Memory B cell (primary cell): Measurements from ENCODE around the gene CENPP.

ENCODE experiments used
- ATAC-seq: fragments of 150-1000 bp; cut with Tn5 transposase; 2 replicates; pipeline ENCODE4 v1.10.0; 2021; ENCODE audit warnings: low read depth, mild to moderate bottlenecking, moderate library complexity
- DNase-seq, 2 donors: peaks; one replicate each; pipeline ENCODE4 v3.0.0; 2022; ENCODE audit warnings: low spot score in 2 of 2
- H3K27ac Mint-ChIP-seq: one replicate; pipeline ENCODE4 v1.8.0; 2022; ENCODE audit warnings: mild to moderate bottlenecking, moderate library complexity, mixed read lengths
- H3K27me3 Mint-ChIP-seq: one replicate; pipeline ENCODE4 v1.8.0; 2022; ENCODE audit warnings: mixed read lengths
- H3K36me3 Mint-ChIP-seq: one replicate; pipeline ENCODE4 v1.8.0; 2022; ENCODE audit warnings: mild to moderate bottlenecking, mixed read lengths
- H3K4me1 Mint-ChIP-seq: one replicate; pipeline ENCODE4 v1.8.0; 2022; ENCODE audit warnings: mixed read lengths
- H3K4me3 Mint-ChIP-seq: one replicate; pipeline ENCODE4 v1.8.0; 2022; ENCODE audit warnings: mild to moderate bottlenecking, moderate library complexity, mixed read lengths
- H3K9me3 Mint-ChIP-seq: one replicate; pipeline ENCODE4 v1.8.0; 2022; ENCODE audit warnings: mixed read lengths

The CENPP gene

GRCh38 chr9:92496396-92497176 is 170.8 kb downstream of the CENPP start:
- Mint-ChIP-seq H3K36me3 (no peaks in the 10 kb centered on the region), H3K27ac (no peak overlapping the region), H3K9me3 (no peaks in the 10 kb centered on the region), H3K4me1 (no peaks in the 10 kb centered on the region), H3K4me3 (no peak overlapping the region), H3K27me3 (no peaks in the 10 kb centered on the region)
- DNase-seq (no peak), ATAC-seq (no peak)

DNA sequence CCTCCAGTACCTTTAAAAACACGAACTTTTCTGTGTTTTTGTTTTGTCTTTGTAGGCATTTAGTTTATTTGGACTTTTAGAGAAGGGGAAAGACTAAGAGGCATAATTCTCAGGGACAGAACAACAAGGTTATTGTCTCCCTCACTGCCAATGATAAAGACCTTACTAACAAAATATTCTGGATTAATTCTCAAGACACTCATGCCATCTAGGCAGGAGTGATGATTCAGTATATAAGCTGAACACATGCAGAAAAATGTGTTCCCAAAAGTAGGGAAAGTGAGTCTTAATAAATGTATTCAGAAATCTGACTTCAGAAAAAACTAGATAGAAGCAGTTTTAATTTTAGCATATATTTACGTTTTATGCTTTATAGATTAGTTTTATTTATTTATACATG is 173.9 kb downstream of the CENPP start:
- DNase-seq (no peak), ATAC-seq (no peak)
- Mint-ChIP-seq H3K27ac (no peak overlapping the region), H3K4me1 (no peaks in the 10 kb centered on the region), H3K27me3 (no peaks in the 10 kb centered on the region), H3K9me3 (no peaks in the 10 kb centered on the region), H3K36me3 (no peaks in the 10 kb centered on the region), H3K4me3 (no peak overlapping the region)

DNA sequence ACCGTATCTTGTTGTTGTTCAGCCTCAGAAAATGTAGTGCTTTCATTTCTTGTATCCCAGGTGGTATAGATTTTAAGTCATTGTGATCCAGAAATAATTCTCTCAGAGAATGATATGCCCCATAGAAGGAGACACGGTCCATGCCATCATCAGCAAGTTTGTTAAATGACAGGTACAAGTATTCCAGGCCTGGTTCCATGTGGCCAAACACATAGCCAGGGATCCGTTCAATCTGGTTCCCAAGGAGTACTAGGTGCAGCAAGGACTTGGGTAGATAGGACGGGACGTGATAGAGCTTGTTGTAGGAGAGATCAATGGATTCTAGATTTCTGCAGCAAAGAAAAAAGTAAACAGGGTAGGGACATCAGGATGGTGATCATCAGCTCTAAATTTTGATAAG is 175.0 kb downstream of the CENPP start:
- H3K27me3 Mint-ChIP-seq = no peaks in the 10 kb centered on the region
- no peaks in the 10 kb centered on the region for H3K36me3 Mint-ChIP-seq
- H3K27ac Mint-ChIP-seq = no peak overlapping the region
- H3K4me3 Mint-ChIP-seq = no peak overlapping the region
- no peaks in the 10 kb centered on the region for H3K4me1 Mint-ChIP-seq
- DNase-seq (no peak), ATAC-seq (no peak)
- H3K9me3 Mint-ChIP-seq = no peaks in the 10 kb centered on the region

- Mint-ChIP-seq H3K4me1 (no peaks in the 10 kb centered on the region), H3K27ac (no peak overlapping the region), H3K4me3 (no peak overlapping the region), H3K9me3 (no peaks in the 10 kb centered on the region), H3K27me3 (no peaks in the 10 kb centered on the region), H3K36me3 (no peaks in the 10 kb centered on the region)
- ATAC-seq = no peak
- no peak for DNase-seq
Observed at GRCh38 chr9:92501671-92502393, 176.1 kb downstream of the CENPP start.

DNA sequence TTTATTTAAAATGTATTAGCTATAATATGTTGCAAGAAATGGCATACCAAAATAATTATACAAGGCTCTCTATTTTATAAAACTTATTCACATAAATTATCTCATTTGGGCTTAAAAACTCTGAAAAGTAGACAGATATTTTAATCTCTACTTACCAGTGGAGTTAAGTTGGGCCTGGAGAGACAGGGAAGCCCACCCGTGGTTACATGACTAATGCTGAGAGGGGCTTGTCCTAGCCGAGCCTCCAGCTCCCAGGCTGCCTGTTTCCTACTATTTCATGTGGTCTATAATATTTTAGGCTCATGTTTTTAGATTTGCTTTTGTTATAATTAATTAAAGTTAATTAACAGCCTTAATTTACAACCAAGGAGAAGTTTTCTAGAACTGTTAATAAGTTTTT is 177.4 kb downstream of the CENPP start:
- ATAC-seq (no peak), DNase-seq (no peak)
- Mint-ChIP-seq H3K4me3 (no peak overlapping the region), H3K27me3 (no peaks in the 10 kb centered on the region), H3K4me1 (no peaks in the 10 kb centered on the region), H3K36me3 (no peaks in the 10 kb centered on the region), H3K9me3 (no peaks in the 10 kb centered on the region), H3K27ac (no peak overlapping the region)

DNA sequence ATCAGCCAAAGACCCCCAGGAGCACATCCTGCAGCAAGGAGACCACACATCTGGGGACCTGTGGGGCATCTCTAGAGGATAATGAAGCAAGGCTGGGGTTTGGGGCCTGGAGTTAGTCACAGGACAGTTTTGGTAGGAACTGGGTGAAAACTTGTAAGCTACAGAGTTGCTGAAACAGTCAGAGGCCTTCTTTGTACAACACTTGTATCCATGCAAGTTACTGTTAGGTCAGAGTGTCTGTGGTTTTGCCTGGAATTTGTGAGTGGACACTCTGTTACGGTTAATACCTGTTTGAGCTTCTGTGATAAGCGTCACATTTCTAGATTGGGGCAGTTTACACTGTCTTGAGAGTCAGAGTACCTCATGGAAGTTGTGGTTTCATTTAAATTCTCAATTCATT is 179.1 kb downstream of the CENPP start:
- Mint-ChIP-seq H3K27me3 (no peaks in the 10 kb centered on the region), H3K9me3 (no peaks in the 10 kb centered on the region), H3K27ac (no peak overlapping the region), H3K4me1 (no peaks in the 10 kb centered on the region), H3K4me3 (no peak overlapping the region), H3K36me3 (no peaks in the 10 kb centered on the region)
- no peak for ATAC-seq
- no peak for DNase-seq

DNA sequence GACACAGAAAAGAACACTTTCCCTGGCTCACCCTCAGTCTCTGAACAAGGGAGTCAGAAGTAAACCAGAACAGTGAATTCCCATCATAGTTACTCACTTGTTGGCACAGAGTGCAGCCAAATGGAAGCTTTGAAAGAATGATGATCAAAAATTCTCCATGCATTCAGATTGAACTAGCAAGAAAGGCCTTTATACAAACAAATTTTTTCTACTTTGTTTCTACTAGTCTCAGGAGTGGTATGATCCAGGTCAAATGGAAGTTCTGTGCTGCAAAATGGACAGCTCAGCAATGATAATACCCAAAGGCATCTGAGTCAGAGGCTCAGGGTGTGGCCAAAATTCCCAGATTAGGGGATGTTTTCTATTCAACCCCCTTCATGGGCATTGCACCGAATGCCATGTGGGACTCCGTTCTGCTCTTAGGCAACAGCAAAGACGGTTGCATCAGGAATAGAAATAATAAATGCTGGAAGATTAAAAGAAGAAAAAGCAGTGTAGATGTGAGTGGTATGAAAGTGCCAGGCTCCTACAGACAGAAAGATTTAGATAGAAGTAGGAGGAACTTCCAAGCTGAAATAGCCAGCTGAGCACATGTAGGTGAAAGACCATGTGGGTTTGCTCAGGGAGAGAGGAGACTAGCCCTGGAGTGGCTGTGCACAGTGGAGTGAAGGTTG is 180.6 kb downstream of the CENPP start:
- Mint-ChIP-seq H3K36me3 (no peaks in the 10 kb centered on the region), H3K27ac (no peak overlapping the region), H3K4me1 (peaks cover 2% of the 10 kb centered on the region), H3K9me3 (no peaks in the 10 kb centered on the region), H3K27me3 (no peaks in the 10 kb centered on the region), H3K4me3 (no peak overlapping the region)
- no peak for ATAC-seq
- DNase-seq = no peak

- no peak for ATAC-seq
- H3K27ac Mint-ChIP-seq = no peak overlapping the region
- H3K9me3 Mint-ChIP-seq = no peaks in the 10 kb centered on the region
- H3K4me1 Mint-ChIP-seq = peaks cover 2% of the 10 kb centered on the region
- DNase-seq = no peak
- no peaks in the 10 kb centered on the region for H3K27me3 Mint-ChIP-seq
- H3K36me3 Mint-ChIP-seq = no peaks in the 10 kb centered on the region
- H3K4me3 Mint-ChIP-seq = no peak overlapping the region
Observed at GRCh38 chr9:92507005-92507404, 181.3 kb downstream of the CENPP start.

DNA sequence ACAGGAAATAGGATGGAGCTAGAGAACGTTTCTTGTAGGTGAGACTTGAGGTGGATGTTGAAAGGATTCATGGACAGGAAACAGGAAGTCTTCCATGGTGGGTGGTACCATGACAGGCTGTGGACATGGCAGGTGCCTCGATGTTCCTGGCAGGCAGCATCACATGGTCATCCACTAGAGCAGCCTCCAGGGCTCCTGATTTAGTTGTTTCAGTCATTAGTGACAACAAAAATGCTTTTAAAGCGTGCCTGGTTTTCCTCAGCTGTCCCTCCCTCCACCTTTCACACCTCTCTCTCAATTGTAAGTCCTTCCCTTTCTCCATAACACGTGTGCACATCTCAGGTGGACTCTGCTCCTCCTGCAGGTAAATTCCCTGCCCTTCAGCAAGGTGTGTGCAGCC is 181.7 kb downstream of the CENPP start:
- Mint-ChIP-seq H3K9me3 (no peaks in the 10 kb centered on the region), H3K36me3 (no peaks in the 10 kb centered on the region), H3K27ac (no peak overlapping the region), H3K4me1 (peaks cover 2% of the 10 kb centered on the region), H3K27me3 (no peaks in the 10 kb centered on the region), H3K4me3 (no peak overlapping the region)
- ATAC-seq (no peak), DNase-seq (no peak)

GRCh38 chr9:92508018-92508820 is 182.5 kb downstream of the CENPP start:
- DNase-seq (no peak), ATAC-seq (no peak)
- H3K4me1 Mint-ChIP-seq = peaks cover 2% of the 10 kb centered on the region
- no peaks in the 10 kb centered on the region for H3K27me3 Mint-ChIP-seq
- H3K27ac Mint-ChIP-seq = no peak overlapping the region
- H3K36me3 Mint-ChIP-seq = no peaks in the 10 kb centered on the region
- no peak overlapping the region for H3K4me3 Mint-ChIP-seq
- no peaks in the 10 kb centered on the region for H3K9me3 Mint-ChIP-seq

DNA sequence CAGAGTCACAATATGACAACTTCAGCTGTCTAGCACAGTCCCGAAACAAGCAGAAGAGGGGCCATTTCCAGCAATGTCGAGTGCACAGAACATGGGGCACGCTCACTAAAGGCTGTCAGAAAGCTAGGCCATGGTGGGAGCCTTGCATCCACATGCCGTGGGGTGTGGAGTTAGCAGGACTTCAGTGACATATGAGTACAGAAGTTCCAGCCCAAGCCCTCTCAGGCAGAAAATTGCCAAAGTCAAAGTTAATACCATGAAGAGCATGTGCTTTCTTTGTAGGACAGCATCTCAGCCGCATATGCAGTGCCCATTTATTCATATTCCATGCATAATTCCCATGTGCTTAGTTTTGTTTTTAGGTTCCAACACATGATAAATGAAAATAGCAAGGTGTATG is 183.3 kb downstream of the CENPP start:
- Mint-ChIP-seq H3K4me1 (peaks cover 2% of the 10 kb centered on the region), H3K4me3 (no peak overlapping the region), H3K27ac (no peak overlapping the region), H3K27me3 (no peaks in the 10 kb centered on the region), H3K9me3 (no peaks in the 10 kb centered on the region), H3K36me3 (no peaks in the 10 kb centered on the region)
- DNase-seq = no peak
- ATAC-seq = no peak

- H3K9me3 Mint-ChIP-seq = no peaks in the 10 kb centered on the region
- no peak for ATAC-seq
- no peak for DNase-seq
- peaks cover 2% of the 10 kb centered on the region for H3K4me1 Mint-ChIP-seq
- H3K27me3 Mint-ChIP-seq = no peaks in the 10 kb centered on the region
- H3K36me3 Mint-ChIP-seq = peaks cover 2% of the 10 kb centered on the region
- no peak overlapping the region for H3K4me3 Mint-ChIP-seq
- H3K27ac Mint-ChIP-seq = no peak overlapping the region
Observed at GRCh38 chr9:92510747-92511146, 185.0 kb downstream of the CENPP start.

DNA sequence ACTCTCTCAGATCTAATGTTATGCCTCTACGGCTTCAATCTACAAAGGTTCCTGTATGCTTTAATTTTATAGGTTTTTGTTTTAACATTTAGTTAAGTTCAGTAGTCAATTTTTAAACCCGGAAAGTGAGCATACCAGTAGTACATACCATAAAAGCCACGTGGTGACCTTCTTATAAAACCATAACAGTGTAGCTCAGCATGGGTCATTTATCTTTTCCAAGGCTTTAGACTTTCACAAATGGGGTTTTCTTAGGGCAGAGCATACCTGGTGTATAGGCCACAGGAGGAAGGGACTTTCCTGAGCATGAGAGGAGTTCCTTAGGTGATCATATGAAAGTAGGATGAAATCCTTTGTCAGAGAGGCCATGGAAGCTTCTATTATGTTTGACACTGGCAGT is 186.9 kb downstream of the CENPP start:
- no peak overlapping the region for H3K27ac Mint-ChIP-seq
- H3K36me3 Mint-ChIP-seq = peaks cover 2% of the 10 kb centered on the region
- peaks cover 2% of the 10 kb centered on the region for H3K4me1 Mint-ChIP-seq
- no peaks in the 10 kb centered on the region for H3K27me3 Mint-ChIP-seq
- ATAC-seq (no peak), DNase-seq (no peak)
- no peak overlapping the region for H3K4me3 Mint-ChIP-seq
- no peaks in the 10 kb centered on the region for H3K9me3 Mint-ChIP-seq

- peaks cover 2% of the 10 kb centered on the region for H3K4me1 Mint-ChIP-seq
- no peaks in the 10 kb centered on the region for H3K27me3 Mint-ChIP-seq
- no peaks in the 10 kb centered on the region for H3K9me3 Mint-ChIP-seq
- H3K36me3 Mint-ChIP-seq = peaks cover 2% of the 10 kb centered on the region
- H3K27ac Mint-ChIP-seq = no peak overlapping the region
- no peak for DNase-seq
- ATAC-seq = no peak
- no peak overlapping the region for H3K4me3 Mint-ChIP-seq
Observed at GRCh38 chr9:92513349-92513748, 187.6 kb downstream of the CENPP start.
